Cardiac fibroblast (primary cell): Measurements from ENCODE around the gene HLA-DMA.

ENCODE experiments used
- DNase-seq, 2 donors: peaks; one replicate each; pipeline versions ENCODE4 v3.0.0 to v3.0.0-alpha.2; 2010; ENCODE audit warnings: low read depth in 2 of 2
- H3K4me3 ChIP-seq, 2 donors: replicated peaks in 1 of 2; 1 replicate in 1 of 2; 2 replicates in 1 of 2; pipeline ENCODE4 v1.5.1; 2011; ENCODE audit warnings: low read depth in 2 of 2, low read length in 2 of 2, mild to moderate bottlenecking in 2 of 2, moderate library complexity in 1 of 2
- CTCF ChIP-seq: IDR thresholded peaks from one replicate; pipeline ENCODE4 v1.5.1; 2011; ENCODE audit warnings: low read depth, mild to moderate bottlenecking, low read length, inconsistent platforms

HLA-DMA gene

GRCh38 chr6:32974541-32975308 lies 21.8 kb upstream of the HLA-DMA start:
- H3K4me3 ChIP-seq, result peak overlapping the region; percentile 96
- TF ChIP-seq CTCF, result no peak
- DNase-seq, result no peak

- H3K4me3 ChIP-seq, result peak overlapping the region; percentile 96
- TF ChIP-seq CTCF, result no peak
- peak; percentile 69 to 74 for DNase-seq
Measured at GRCh38 chr6:32974016-32974333, 21.1 kb upstream of the HLA-DMA start.

- TF ChIP-seq CTCF, result no peak
Measured at GRCh38 chr6:32973144-32974015, 20.5 kb upstream of the HLA-DMA start.

GRCh38 chr6:32972353-32973143 lies 19.7 kb upstream of the HLA-DMA start:
- DNase-seq, result no peak
- H3K4me3 ChIP-seq, result peak overlapping the region; percentile 96
- TF ChIP-seq CTCF, result no peak

More at GRCh38 chr6:32973144-32974015, 20.5 kb upstream of the HLA-DMA start:
- DNase-seq, result peak in 1 of 2 donors; percentile 57
- peak overlapping the region; percentile 96 for H3K4me3 ChIP-seq

GRCh38 chr6:32971581-32972352 lies 18.9 kb upstream of the HLA-DMA start:
- peak overlapping the region; percentile 96 for H3K4me3 ChIP-seq
- peak; percentile 100 for DNase-seq

More at GRCh38 chr6:32971581-32972352, 18.9 kb upstream of the HLA-DMA start:
- no peak for TF ChIP-seq CTCF
